HG03025 (cell line): ENCODE results near the gene UBE2C.
"Not testable (repeated sequence)": the region's sequence is repeated elsewhere in the genome, so short reads cannot be mapped to it uniquely, and the experiment has no call there.

Source experiments
- ATAC-seq: cut with Tn5 transposase; IDR thresholded peaks from one replicate; pipeline ENCODE4 v1.9.1; 2021; ENCODE audit warnings: mild to moderate bottlenecking, moderate library complexity; ENCODE audit not compliant: unreplicated experiment, low FRiP score

UBE2C gene

GRCh38 chr20:45812157-45813005 is at the start of gene UBE2C:
TSS of gene UBE2C (plus strand) at chr20:45812644. CDS start at chr20:45812696, 52 bp downstream.
- ATAC-seq, result peak; percentile 97

- ATAC-seq, result not testable (repeated sequence)
Measured at GRCh38 chr20:45764618-45765282, 47.7 kb upstream of the UBE2C start.

GRCh38 chr20:45765307-45765875 is 47.1 kb upstream of the UBE2C start:
- ATAC-seq, result no peak

GRCh38 chr20:45765980-45766379 is 46.5 kb upstream of the UBE2C start:
- no peak for ATAC-seq

- no peak for ATAC-seq
Measured at GRCh38 chr20:45768479-45768878, 44.0 kb upstream of the UBE2C start.

GRCh38 chr20:45771182-45771759 is 41.2 kb upstream of the UBE2C start:
- no peak for ATAC-seq

GRCh38 chr20:45772693-45773092 is 39.8 kb upstream of the UBE2C start:
- no peak for ATAC-seq

GRCh38 chr20:45774945-45775344 is 37.5 kb upstream of the UBE2C start:
- no peak for ATAC-seq

GRCh38 chr20:45775411-45775810 is 37.0 kb upstream of the UBE2C start:
- ATAC-seq, result no peak

GRCh38 chr20:45776931-45777330 is 35.5 kb upstream of the UBE2C start:
- no peak for ATAC-seq

- no peak for ATAC-seq
Measured at GRCh38 chr20:45779011-45779915, 33.2 kb upstream of the UBE2C start.

- ATAC-seq, result no peak
Measured at GRCh38 chr20:45780159-45780558, 32.3 kb upstream of the UBE2C start.

GRCh38 chr20:45781391-45781931 is 31.0 kb upstream of the UBE2C start:
- ATAC-seq, result no peak

GRCh38 chr20:45782890-45783289 is 29.6 kb upstream of the UBE2C start:
- no peak for ATAC-seq

- ATAC-seq, result no peak
Measured at GRCh38 chr20:45783656-45784294, 28.7 kb upstream of the UBE2C start.

GRCh38 chr20:45788351-45788750 is 24.1 kb upstream of the UBE2C start:
- ATAC-seq, result no peak

GRCh38 chr20:45792317-45793118 is 19.9 kb upstream of the UBE2C start:
- peak; percentile 9 for ATAC-seq

GRCh38 chr20:45796337-45797065 is 15.9 kb upstream of the UBE2C start:
- ATAC-seq, result no peak
